HG02759 (cell line): ENCODE results near the gene CFAP97D2.
"Not testable (repeated sequence)": the region's sequence is repeated elsewhere in the genome, so short reads cannot be mapped to it uniquely, and the experiment has no call there.

Experiments
- ATAC-seq: cut with Tn5 transposase; IDR thresholded peaks from one replicate; pipeline ENCODE4 v1.9.1; 2021; ENCODE audit warnings: mild to moderate bottlenecking, moderate library complexity; ENCODE audit not compliant: unreplicated experiment

CFAP97D2 gene

GRCh38 chr13:114231886-114232285 is 52.8 kb downstream of the CFAP97D2 start:
- no peak for ATAC-seq

GRCh38 chr13:114234266-114234644 is 55.2 kb downstream of the CFAP97D2 start:
- no peak for ATAC-seq

- ATAC-seq, result peak; percentile 95
Observed at GRCh38 chr13:114234645-114235421, 55.8 kb downstream of the CFAP97D2 start, which contains the start of gene CDC16. Gene CDC16, plus strand, starts transcription at chr13:114234897. Its CDS starts 188 bp downstream, at chr13:114235085.

GRCh38 chr13:114235697-114236096 is 56.6 kb downstream of the CFAP97D2 start:
- no peak for ATAC-seq

GRCh38 chr13:114236227-114236626 is 57.2 kb downstream of the CFAP97D2 start:
- ATAC-seq, result no peak

- ATAC-seq, result no peak
Observed at GRCh38 chr13:114237415-114238112, 58.5 kb downstream of the CFAP97D2 start.

GRCh38 chr13:114241918-114242317 is 62.9 kb downstream of the CFAP97D2 start:
- ATAC-seq, result no peak

GRCh38 chr13:114243971-114244370 is 64.9 kb downstream of the CFAP97D2 start:
- ATAC-seq, result no peak

- no peak for ATAC-seq
Observed at GRCh38 chr13:114244637-114245036, 65.6 kb downstream of the CFAP97D2 start.

GRCh38 chr13:114248011-114248410 is 69.0 kb downstream of the CFAP97D2 start:
- ATAC-seq, result no peak

GRCh38 chr13:114249077-114249476 is 70.0 kb downstream of the CFAP97D2 start:
- ATAC-seq, result no peak

GRCh38 chr13:114251639-114252440 is 72.8 kb downstream of the CFAP97D2 start:
- not testable (repeated sequence) for ATAC-seq

- ATAC-seq, result no peak
Observed at GRCh38 chr13:114256547-114256946, 77.5 kb downstream of the CFAP97D2 start.

GRCh38 chr13:114257014-114257413 is 78.0 kb downstream of the CFAP97D2 start:
- no peak for ATAC-seq

- no peak for ATAC-seq
Observed at GRCh38 chr13:114258589-114258988, 79.5 kb downstream of the CFAP97D2 start.

- ATAC-seq, result no peak
Observed at GRCh38 chr13:114259374-114259773, 80.3 kb downstream of the CFAP97D2 start.

- ATAC-seq, result no peak
Observed at GRCh38 chr13:114259974-114260373, 80.9 kb downstream of the CFAP97D2 start.

GRCh38 chr13:114260814-114261213 is 81.8 kb downstream of the CFAP97D2 start:
- no peak for ATAC-seq

- ATAC-seq, result no peak
Observed at GRCh38 chr13:114261328-114261965, 82.4 kb downstream of the CFAP97D2 start.

GRCh38 chr13:114263578-114263977 is 84.5 kb downstream of the CFAP97D2 start:
- peak; percentile 50 for ATAC-seq

- not testable (repeated sequence) for ATAC-seq
Observed at GRCh38 chr13:114264313-114264712, 85.3 kb downstream of the CFAP97D2 start.
